Measurements from ENCODE around the gene KIRREL1.

KIRREL1 gene

GRCh38 chr1:158027508-158027907 is 34.1 kb downstream of the KIRREL1 start:
- peak overlapping the region; percentile 70 for H3K27ac ChIP-seq
- H3K9me3 ChIP-seq (ENCODE audit: severe bottlenecking): no peaks in the 10 kb centered on the region
- no peak for DNase-seq
- H3K4me3 ChIP-seq (ENCODE audit: low read depth, low read length): no peak overlapping the region
- H3K36me3 ChIP-seq: peaks cover 20% of the 10 kb centered on the region
- TF ChIP-seq CTCF (IDR thresholded peaks at IDR 0.05; ENCODE audit: low read depth, low read length): no peak
- H3K27me3 ChIP-seq (ENCODE audit: insufficient read depth, low read depth, severe bottlenecking): no peaks in the 10 kb centered on the region

DNA sequence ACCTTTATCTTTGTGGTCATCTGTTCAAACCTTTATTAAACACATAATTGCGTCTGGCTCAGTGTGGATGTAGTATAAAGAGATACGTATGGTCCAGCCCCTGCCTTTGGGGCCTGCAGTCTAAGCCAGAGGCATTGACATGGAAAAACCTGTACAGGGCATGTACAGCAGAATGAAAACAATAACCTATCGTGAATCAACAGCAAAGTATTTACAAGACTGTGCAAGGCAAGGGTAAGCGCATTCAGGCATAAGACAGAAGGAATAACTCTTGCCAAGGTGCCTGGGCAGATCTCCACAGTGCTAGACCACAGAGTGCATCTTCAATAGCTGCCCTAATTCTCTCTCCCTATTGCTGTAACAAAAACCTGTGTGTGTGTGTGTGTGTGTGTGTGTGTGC is 35.5 kb downstream of the KIRREL1 start:
- no peak overlapping the region for H3K27ac ChIP-seq
- DNase-seq: no peak
- TF ChIP-seq CTCF (IDR thresholded peaks at IDR 0.05; ENCODE audit: low read depth, low read length): no peak
- no peaks in the 10 kb centered on the region for H3K9me3 ChIP-seq (ENCODE audit: severe bottlenecking)
- H3K27me3 ChIP-seq (ENCODE audit: insufficient read depth, low read depth, severe bottlenecking): no peaks in the 10 kb centered on the region
- peaks cover 30% of the 10 kb centered on the region for H3K36me3 ChIP-seq
- no peak overlapping the region for H3K4me3 ChIP-seq (ENCODE audit: low read depth, low read length)

- Histone ChIP-seq H3K36me3 (peaks cover 41% of the 10 kb centered on the region), H3K4me3 (ENCODE audit: low read depth, low read length) (no peak overlapping the region), H3K9me3 (ENCODE audit: severe bottlenecking) (no peaks in the 10 kb centered on the region), H3K27me3 (ENCODE audit: insufficient read depth, low read depth, severe bottlenecking) (no peaks in the 10 kb centered on the region), H3K27ac (no peak overlapping the region; the same call in 1 of the 2 replicates)
- TF ChIP-seq CTCF (IDR thresholded peaks at IDR 0.05; ENCODE audit: low read depth, low read length): no peak
- no peak for DNase-seq
These were observed 41.6 kb downstream of the KIRREL1 start for GRCh38 chr1:158035014-158035413.

DNA sequence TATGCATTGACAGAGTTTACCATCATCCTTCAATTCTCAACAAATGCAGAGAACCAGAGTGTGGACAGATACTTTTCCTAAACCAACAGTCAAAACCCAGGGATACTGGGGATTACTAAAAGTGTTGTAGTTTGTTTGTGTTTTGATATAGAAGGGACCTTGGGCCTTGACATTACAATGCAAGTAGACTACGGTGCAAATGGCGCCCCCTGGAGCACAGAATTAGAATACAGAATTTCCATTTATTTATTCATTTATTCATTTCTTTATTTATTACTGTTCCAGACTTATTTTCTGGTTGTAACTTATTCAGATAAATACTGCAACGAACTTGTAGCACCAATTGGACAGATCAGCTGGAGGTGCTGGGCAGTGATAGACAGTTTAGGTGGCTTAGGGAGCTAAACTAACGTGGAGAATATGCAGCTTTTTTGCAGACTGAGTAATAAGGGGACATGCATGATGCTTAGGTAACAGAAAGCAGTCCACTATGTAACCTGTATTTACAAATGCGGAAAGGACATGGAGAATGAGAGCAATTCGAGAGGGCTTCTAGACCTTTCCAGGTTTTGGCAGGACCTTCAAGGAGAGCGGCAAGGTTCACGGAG is 42.6 kb downstream of the KIRREL1 start:
- no peak overlapping the region for H3K27ac ChIP-seq

DNA sequence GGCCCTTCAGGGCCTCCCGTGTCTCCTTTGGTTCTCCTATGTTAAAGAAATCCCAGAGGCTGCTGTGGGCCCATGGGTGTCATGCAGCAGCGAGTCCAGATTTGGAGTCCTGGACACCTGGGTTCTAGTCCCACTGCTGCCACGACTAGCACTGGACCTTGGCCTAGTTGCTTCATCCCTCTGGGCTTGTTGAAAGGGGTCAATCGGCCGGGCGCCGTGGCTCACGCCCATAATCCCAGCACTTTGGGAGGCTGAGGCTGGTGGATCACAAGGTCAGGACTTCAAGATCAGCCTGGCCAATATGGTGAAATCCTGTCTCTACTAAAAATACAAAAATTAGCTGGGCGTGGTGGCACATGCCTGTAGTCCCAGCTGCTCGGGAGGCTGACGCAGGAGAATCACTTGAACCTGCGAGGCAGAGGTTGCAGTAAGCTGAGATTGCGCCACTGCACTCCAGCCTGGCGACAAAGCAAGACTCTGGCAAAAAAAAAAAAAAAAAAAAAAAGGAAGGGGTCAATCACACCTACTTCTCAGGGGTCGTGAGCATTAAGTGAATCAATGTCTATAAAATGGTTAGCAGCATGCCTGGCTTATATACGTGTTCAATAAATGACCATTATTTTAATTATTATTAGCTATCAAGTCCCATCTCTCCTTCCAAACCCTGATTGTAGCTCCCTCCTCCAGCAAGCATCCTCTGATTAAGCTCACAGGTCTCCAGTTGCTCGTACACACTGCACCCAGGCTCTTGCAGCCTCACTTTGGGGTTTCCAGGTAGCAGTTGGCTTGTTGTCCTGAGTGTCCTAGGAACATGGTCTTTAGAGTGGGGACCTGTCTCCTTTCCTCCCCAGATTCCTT is 43.8 kb downstream of the KIRREL1 start:
- peaks cover 31% of the 10 kb centered on the region for H3K36me3 ChIP-seq
- H3K27me3 ChIP-seq (ENCODE audit: insufficient read depth, low read depth, severe bottlenecking): no peaks in the 10 kb centered on the region
- TF ChIP-seq CTCF (IDR thresholded peaks at IDR 0.05; ENCODE audit: low read depth, low read length): no peak
- H3K4me3 ChIP-seq (ENCODE audit: low read depth, low read length): no peak overlapping the region
- no peak overlapping the region for H3K27ac ChIP-seq
- no peak for DNase-seq
- H3K9me3 ChIP-seq (ENCODE audit: severe bottlenecking): no peaks in the 10 kb centered on the region

More for the DNA sequence above, 42.6 kb downstream of the KIRREL1 start:
- peak; percentile 60 for DNase-seq
- no peaks in the 10 kb centered on the region for H3K9me3 ChIP-seq (ENCODE audit: severe bottlenecking)
- peak; percentile 62 for TF ChIP-seq CTCF (IDR thresholded peaks at IDR 0.05; ENCODE audit: low read depth, low read length)
- no peaks in the 10 kb centered on the region for H3K27me3 ChIP-seq (ENCODE audit: insufficient read depth, low read depth, severe bottlenecking)
- H3K4me3 ChIP-seq (ENCODE audit: low read depth, low read length): no peak overlapping the region
- H3K36me3 ChIP-seq: peaks cover 35% of the 10 kb centered on the region

Data from WERI-Rb-1 (cell line).